ENCODE measurements around the gene MRTFB.

The MRTFB gene

GRCh38 chr16:14238756-14239155 lies 167.6 kb downstream of the MRTFB start:
- DNase-seq (ENCODE audit: low read depth): no peak

GRCh38 chr16:14239791-14240190 lies 168.7 kb downstream of the MRTFB start:
- no peak for DNase-seq (ENCODE audit: low read depth)

- DNase-seq (ENCODE audit: low read depth): no peak
These were observed 169.2 kb downstream of the MRTFB start for GRCh38 chr16:14240219-14240843.

- no peak for DNase-seq (ENCODE audit: low read depth)
These were observed 169.8 kb downstream of the MRTFB start for GRCh38 chr16:14240964-14241363.

GRCh38 chr16:14241631-14242030 lies 170.5 kb downstream of the MRTFB start:
- DNase-seq (ENCODE audit: low read depth): no peak

- DNase-seq (ENCODE audit: low read depth): no peak
These were observed 171.7 kb downstream of the MRTFB start for GRCh38 chr16:14242769-14243168.

GRCh38 chr16:14244196-14245010 lies 173.3 kb downstream of the MRTFB start:
- no peak for DNase-seq (ENCODE audit: low read depth)

- no peak for DNase-seq (ENCODE audit: low read depth)
These were observed 177.7 kb downstream of the MRTFB start for GRCh38 chr16:14248791-14249190.

GRCh38 chr16:14249291-14250032 lies 178.3 kb downstream of the MRTFB start:
- DNase-seq (ENCODE audit: low read depth): peak; percentile 23

GRCh38 chr16:14251419-14251818 lies 180.3 kb downstream of the MRTFB start:
- no peak for DNase-seq (ENCODE audit: low read depth)

GRCh38 chr16:14252860-14253259 lies 181.7 kb downstream of the MRTFB start:
- DNase-seq (ENCODE audit: low read depth): no peak

- no peak for DNase-seq (ENCODE audit: low read depth)
These were observed 191.9 kb downstream of the MRTFB start for GRCh38 chr16:14263011-14263410.

GRCh38 chr16:14263769-14264168 lies 192.7 kb downstream of the MRTFB start:
- no peak for DNase-seq (ENCODE audit: low read depth)

- DNase-seq (ENCODE audit: low read depth): no peak
These were observed 193.3 kb downstream of the MRTFB start for GRCh38 chr16:14264327-14264943.

- no peak for DNase-seq (ENCODE audit: low read depth)
These were observed 197.0 kb downstream of the MRTFB start for GRCh38 chr16:14268073-14268472.

GRCh38 chr16:14275934-14276333 lies 204.8 kb downstream of the MRTFB start:
- DNase-seq (ENCODE audit: low read depth): no peak

- no peak for DNase-seq (ENCODE audit: low read depth)
These were observed 207.6 kb downstream of the MRTFB start for GRCh38 chr16:14278749-14279148.

GRCh38 chr16:14280541-14280940 lies 209.4 kb downstream of the MRTFB start:
- no peak for DNase-seq (ENCODE audit: low read depth)

- no peak for DNase-seq (ENCODE audit: low read depth)
These were observed 212.7 kb downstream of the MRTFB start for GRCh38 chr16:14283786-14284185.

GRCh38 chr16:14284371-14284770 lies 213.3 kb downstream of the MRTFB start:
- no peak for DNase-seq (ENCODE audit: low read depth)

GRCh38 chr16:14284930-14285512 lies 213.9 kb downstream of the MRTFB start:
- no peak for DNase-seq (ENCODE audit: low read depth)

All from stimulated activated CD8-positive, alpha-beta memory T cell treated with anti-CD3 and anti-CD28 coated beads, Interleukin-15, amount 100 ng/mL, for 1 hour (primary cell).